SKM-1 (cell line): ENCODE results near the gene FUOM.
"Not testable (repeated sequence)": the region's sequence is repeated elsewhere in the genome, so short reads cannot be mapped to it uniquely, and the experiment has no call there.

Source experiments
- DNase-seq: peaks from one replicate; lab custom pipeline; 2025; ENCODE audit not compliant: unreplicated experiment; lab: John Stamatoyannopoulos, UW

FUOM gene

GRCh38 chr10:133388973-133389818, 31.4 kb upstream of the FUOM start:
- peak; percentile 24 for DNase-seq

- no peak for DNase-seq
These were observed 30.6 kb upstream of the FUOM start for GRCh38 chr10:133388236-133388972.

- not testable (repeated sequence) for DNase-seq
These were observed 29.1 kb upstream of the FUOM start for GRCh38 chr10:133386951-133387350.

- DNase-seq: no peak
These were observed 27.4 kb upstream of the FUOM start for GRCh38 chr10:133385214-133385613.

GRCh38 chr10:133384071-133384470, 26.3 kb upstream of the FUOM start:
- no peak for DNase-seq

- DNase-seq: no peak
These were observed 25.7 kb upstream of the FUOM start for GRCh38 chr10:133383551-133383950.

GRCh38 chr10:133381036-133381435, 23.2 kb upstream of the FUOM start:
- DNase-seq: no peak

GRCh38 chr10:133379801-133380666, 22.2 kb upstream of the FUOM start:
- DNase-seq: no peak

- no peak for DNase-seq
These were observed 21.5 kb upstream of the FUOM start, which contains the start of gene PAOX for GRCh38 chr10:133379152-133379800. Gene PAOX (plus strand): TSS chr10:133379262. CDS start chr10:133379317, 55 bp downstream.

- no peak for DNase-seq
These were observed 20.7 kb upstream of the FUOM start for GRCh38 chr10:133378251-133379096.

- DNase-seq: no peak
These were observed 20.0 kb upstream of the FUOM start for GRCh38 chr10:133377818-133378250.

- DNase-seq: no peak
These were observed 19.4 kb upstream of the FUOM start for GRCh38 chr10:133377025-133377817.

- DNase-seq: not testable (repeated sequence)
These were observed 18.4 kb upstream of the FUOM start for GRCh38 chr10:133376183-133376582.

- no peak for DNase-seq
These were observed 17.7 kb upstream of the FUOM start for GRCh38 chr10:133375357-133376115.

- peak; percentile 67 for DNase-seq
These were observed 15.6 kb upstream of the FUOM start, which contains the start of gene ECHS1 for GRCh38 chr10:133373174-133374090. Gene ECHS1 (minus strand): TSS chr10:133373354. CDS start chr10:133373333, 21 bp downstream.

GRCh38 chr10:133372507-133372906, 14.7 kb upstream of the FUOM start:
- no peak for DNase-seq
